Type B pancreatic cell (in vitro differentiated cells): ENCODE measurements around the gene ZNF281. TPM values are rescaled to one million over a fixed set of nuclear protein-coding genes. Genes with fewer than 3 reads are reported as not detected.

Experiments used
- DNase-seq: peaks from one replicate; pipeline ENCODE4 v3.0.0; 2021; ENCODE audit warnings: mixed read lengths; ENCODE audit not compliant: unreplicated experiment; ENCODE audit errors: extremely low spot score
- H3K27ac Mint-ChIP-seq: 2 replicates; pipeline ENCODE4 v1.8.0; 2021; ENCODE audit warnings: mild to moderate bottlenecking, mixed read lengths
- H3K27me3 Mint-ChIP-seq: 2 replicates; pipeline ENCODE4 v1.8.0; 2021; ENCODE audit warnings: mixed read lengths
- H3K36me3 Mint-ChIP-seq: 2 replicates; pipeline ENCODE4 v1.8.0; 2021; ENCODE audit warnings: mixed read lengths
- H3K4me1 Mint-ChIP-seq: one replicate; pipeline ENCODE4 v1.8.0; 2021; ENCODE audit warnings: mixed read lengths; ENCODE audit not compliant: unreplicated experiment
- H3K4me3 Mint-ChIP-seq: 2 replicates; pipeline ENCODE4 v1.8.0; 2021; ENCODE audit warnings: mild to moderate bottlenecking, mixed read lengths
- H3K9me3 Mint-ChIP-seq: 2 replicates; pipeline ENCODE4 v1.8.0; 2021; ENCODE audit warnings: mixed read lengths
- CTCF ChIP-seq: fragments of 200-600 bp; sonication (generic); conservative IDR thresholded peaks from 2 replicates; pipeline ENCODE4 v1.5.0; 2021; ENCODE audit warnings: antibody characterized with exemption, mild to moderate bottlenecking
- total RNA-seq: library from RNA; stranded (reverse); gene quantifications from 2 replicates; pipeline ENCODE4 v1.2.1, GENCODE V29; 2021; ENCODE audit warnings: low replicate concordance

ZNF281 gene
- total RNA-seq, 1 donor from 2014 or later: 30.5 TPM

- no peak for DNase-seq
- Mint-ChIP-seq H3K4me3 (no peak overlapping the region), H3K4me1 (no peaks in the 10 kb centered on the region), H3K9me3 (no peaks in the 10 kb centered on the region), H3K36me3 (no peaks in the 10 kb centered on the region), H3K27me3 (no peaks in the 10 kb centered on the region), H3K27ac (no peak overlapping the region)
- no peak for TF ChIP-seq CTCF
Observed at GRCh38 chr1:200436436-200436835, 26.6 kb upstream of the ZNF281 start.

GRCh38 chr1:200435200-200435780, 25.5 kb upstream of the ZNF281 start:
- no peak for DNase-seq
- H3K9me3 Mint-ChIP-seq: no peaks in the 10 kb centered on the region
- H3K4me1 Mint-ChIP-seq: no peaks in the 10 kb centered on the region
- H3K27ac Mint-ChIP-seq: no peak overlapping the region
- no peak for TF ChIP-seq CTCF
- H3K36me3 Mint-ChIP-seq: no peaks in the 10 kb centered on the region
- H3K27me3 Mint-ChIP-seq: no peaks in the 10 kb centered on the region
- no peak overlapping the region for H3K4me3 Mint-ChIP-seq

- no peak for DNase-seq
- Mint-ChIP-seq H3K4me1 (no peaks in the 10 kb centered on the region), H3K4me3 (no peak overlapping the region), H3K36me3 (no peaks in the 10 kb centered on the region), H3K27ac (no peak overlapping the region), H3K9me3 (no peaks in the 10 kb centered on the region), H3K27me3 (no peaks in the 10 kb centered on the region)
- no peak for TF ChIP-seq CTCF
Observed at GRCh38 chr1:200433586-200433985, 23.8 kb upstream of the ZNF281 start.

GRCh38 chr1:200432586-200432985, 22.8 kb upstream of the ZNF281 start:
- H3K27me3 Mint-ChIP-seq: no peaks in the 10 kb centered on the region
- H3K36me3 Mint-ChIP-seq: no peaks in the 10 kb centered on the region
- no peak for DNase-seq
- no peaks in the 10 kb centered on the region for H3K4me1 Mint-ChIP-seq
- no peak for TF ChIP-seq CTCF
- peak overlapping the region; percentile 34 for H3K4me3 Mint-ChIP-seq
- no peaks in the 10 kb centered on the region for H3K9me3 Mint-ChIP-seq
- no peak overlapping the region for H3K27ac Mint-ChIP-seq

- H3K4me1 Mint-ChIP-seq: no peaks in the 10 kb centered on the region
- H3K9me3 Mint-ChIP-seq: peaks cover 4% of the 10 kb centered on the region
- H3K27me3 Mint-ChIP-seq: no peaks in the 10 kb centered on the region
- TF ChIP-seq CTCF: no peak
- H3K36me3 Mint-ChIP-seq: no peaks in the 10 kb centered on the region
- no peak overlapping the region for H3K27ac Mint-ChIP-seq
- no peak for DNase-seq
- H3K4me3 Mint-ChIP-seq: no peak overlapping the region
Observed at GRCh38 chr1:200429221-200429751, 19.4 kb upstream of the ZNF281 start.
